GM18907 (cell line): ENCODE measurements around the gene ZMYND11.
A peak's percentile ranks its signal among the peaks of the same experiment; 100 is the strongest.
"Not testable (repeated sequence)": the region's sequence is repeated elsewhere in the genome, so short reads cannot be mapped to it uniquely, and the experiment has no call there.

Source experiments
- ATAC-seq: cut with Tn5 transposase; IDR thresholded peaks from one replicate; pipeline ENCODE4 v1.9.1; 2021; ENCODE audit warnings: mild to moderate bottlenecking, moderate library complexity; ENCODE audit not compliant: unreplicated experiment

ZMYND11 gene

GRCh38 chr10:132946-133898 lies 2.0 kb upstream of the ZMYND11 start:
- ATAC-seq: no peak

- peak; percentile 45 for ATAC-seq
Observed at GRCh38 chr10:134247-135131, 766 bp upstream of the ZMYND11 start.

- ATAC-seq: peak; percentile 37
Observed at GRCh38 chr10:135601-136464, 578 bp downstream of the ZMYND11 start.

- peak; percentile 1 for ATAC-seq
Observed at GRCh38 chr10:136465-136762, 1.2 kb downstream of the ZMYND11 start.

- peak; percentile 33 for ATAC-seq
Observed at GRCh38 chr10:137031-137430, 1.8 kb downstream of the ZMYND11 start.

GRCh38 chr10:137606-138005 lies 2.4 kb downstream of the ZMYND11 start:
- no peak for ATAC-seq

GRCh38 chr10:142371-142770 lies 7.1 kb downstream of the ZMYND11 start:
- no peak for ATAC-seq

GRCh38 chr10:152915-153314 lies 17.7 kb downstream of the ZMYND11 start:
- no peak for ATAC-seq

GRCh38 chr10:154348-154747 lies 19.1 kb downstream of the ZMYND11 start:
- ATAC-seq: no peak

- no peak for ATAC-seq
Observed at GRCh38 chr10:167383-167782, 32.1 kb downstream of the ZMYND11 start.

- ATAC-seq: no peak
Observed at GRCh38 chr10:173741-174140, 38.5 kb downstream of the ZMYND11 start.

- ATAC-seq: no peak
Observed at GRCh38 chr10:176677-177076, 41.4 kb downstream of the ZMYND11 start.

GRCh38 chr10:178208-178607 lies 43.0 kb downstream of the ZMYND11 start:
- no peak for ATAC-seq

- no peak for ATAC-seq
Observed at GRCh38 chr10:178723-179122, 43.5 kb downstream of the ZMYND11 start.

- no peak for ATAC-seq
Observed at GRCh38 chr10:182441-183201, 47.4 kb downstream of the ZMYND11 start.

GRCh38 chr10:184174-184573 lies 48.9 kb downstream of the ZMYND11 start:
- ATAC-seq: no peak

GRCh38 chr10:184911-185310 lies 49.7 kb downstream of the ZMYND11 start:
- ATAC-seq: no peak

GRCh38 chr10:185571-185970 lies 50.3 kb downstream of the ZMYND11 start:
- not testable (repeated sequence) for ATAC-seq

GRCh38 chr10:186911-187310 lies 51.7 kb downstream of the ZMYND11 start:
- no peak for ATAC-seq

GRCh38 chr10:188546-188945 lies 53.3 kb downstream of the ZMYND11 start:
- ATAC-seq: no peak
